Measurements from ENCODE around the gene SAMSN1. TPM values are rescaled to one million over a fixed set of nuclear protein-coding genes. Genes with fewer than 3 reads are reported as not detected.

The SAMSN1 gene
- total and polyA plus RNA-seq, 12 donors = 0.28 to 12.8 (median 1.6) TPM

DNA sequence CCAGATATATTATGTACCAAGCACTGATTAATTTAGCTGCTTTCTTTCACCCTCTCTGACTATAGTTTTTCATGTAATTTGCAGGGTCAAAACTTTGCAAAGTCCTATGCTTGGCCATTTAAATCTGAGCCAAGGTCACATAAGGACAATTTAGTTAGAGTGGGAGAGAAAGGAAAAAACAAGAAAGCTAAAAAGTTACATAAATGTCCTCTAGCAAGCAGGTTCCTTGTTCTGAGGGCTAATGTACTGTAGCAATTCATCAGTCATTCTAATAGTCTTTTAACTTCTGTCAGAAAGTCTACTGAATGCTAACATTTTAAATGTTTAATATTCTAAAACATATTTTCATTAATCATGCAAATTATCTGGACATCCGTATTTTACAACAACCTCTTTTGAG lies 68.3 kb downstream of the SAMSN1 start:
- H3K4me3 ChIP-seq = no peak overlapping the region
- H3K36me3 ChIP-seq = no peaks in the 10 kb centered on the region
- ATAC-seq (peak in 1 of 8 donors; percentile 41), DNase-seq (no peak)
- peaks cover 0 to 36% (median 0%) of the 10 kb centered on the region in 9 donors for H3K4me1 ChIP-seq
- 58 to 68% methylated on average over 1 of the region's 1 CpG for WGBS, 2 donors
- TF ChIP-seq, protein P1, sequence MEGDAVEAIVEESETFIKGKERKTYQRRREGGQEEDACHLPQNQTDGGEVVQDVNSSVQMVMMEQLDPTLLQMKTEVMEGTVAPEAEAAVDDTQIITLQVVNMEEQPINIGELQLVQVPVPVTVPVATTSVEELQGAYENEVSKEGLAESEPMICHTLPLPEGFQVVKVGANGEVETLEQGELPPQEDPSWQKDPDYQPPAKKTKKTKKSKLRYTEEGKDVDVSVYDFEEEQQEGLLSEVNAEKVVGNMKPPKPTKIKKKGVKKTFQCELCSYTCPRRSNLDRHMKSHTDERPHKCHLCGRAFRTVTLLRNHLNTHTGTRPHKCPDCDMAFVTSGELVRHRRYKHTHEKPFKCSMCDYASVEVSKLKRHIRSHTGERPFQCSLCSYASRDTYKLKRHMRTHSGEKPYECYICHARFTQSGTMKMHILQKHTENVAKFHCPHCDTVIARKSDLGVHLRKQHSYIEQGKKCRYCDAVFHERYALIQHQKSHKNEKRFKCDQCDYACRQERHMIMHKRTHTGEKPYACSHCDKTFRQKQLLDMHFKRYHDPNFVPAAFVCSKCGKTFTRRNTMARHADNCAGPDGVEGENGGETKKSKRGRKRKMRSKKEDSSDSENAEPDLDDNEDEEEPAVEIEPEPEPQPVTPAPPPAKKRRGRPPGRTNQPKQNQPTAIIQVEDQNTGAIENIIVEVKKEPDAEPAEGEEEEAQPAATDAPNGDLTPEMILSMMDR (IDR thresholded peaks at IDR 0.05) = no peak
- H3K27ac ChIP-seq = peak overlapping the region in 1 of 10 donors; percentile 33
- H3K9me3 ChIP-seq = no peaks in the 10 kb centered on the region
- H3K27me3 ChIP-seq = no peaks in the 10 kb centered on the region
- intact Hi-C loops (cut with DNase I) = no loop called here

DNA sequence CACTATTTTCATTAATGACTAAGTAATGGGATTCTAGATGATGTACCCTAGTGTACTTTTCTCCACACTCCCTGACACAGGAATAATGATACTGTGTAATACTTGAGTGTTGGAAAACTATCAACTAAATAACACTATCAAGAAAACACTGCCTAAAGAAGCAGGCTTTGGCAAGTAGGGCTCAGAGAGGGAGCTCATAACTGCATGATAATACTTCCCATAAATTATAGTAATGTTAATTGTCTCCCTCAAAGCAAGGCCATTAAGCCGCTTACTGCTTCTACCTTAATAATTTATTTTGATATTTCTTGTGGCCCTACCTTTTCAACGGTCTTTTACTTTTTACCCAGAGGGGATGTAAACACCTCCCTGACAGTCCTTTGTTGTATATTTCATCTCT lies 69.0 kb downstream of the SAMSN1 start:
- WGBS, 2 donors = 93 to 98% methylated on average over 2 of the region's 2 CpGs
- Histone ChIP-seq H3K27me3 (no peaks in the 10 kb centered on the region), H3K4me3 (no peak overlapping the region), H3K9me3 (no peaks in the 10 kb centered on the region), H3K36me3 (no peaks in the 10 kb centered on the region), H3K4me1 (peaks cover 0 to 32% (median 0%) of the 10 kb centered on the region in 9 donors), H3K27ac (no peak overlapping the region)
- TF ChIP-seq, protein P1 (IDR thresholded peaks at IDR 0.05) = no peak
- ATAC-seq (no peak), DNase-seq (no peak)
- intact Hi-C loops (cut with DNase I) = no loop called here

DNA sequence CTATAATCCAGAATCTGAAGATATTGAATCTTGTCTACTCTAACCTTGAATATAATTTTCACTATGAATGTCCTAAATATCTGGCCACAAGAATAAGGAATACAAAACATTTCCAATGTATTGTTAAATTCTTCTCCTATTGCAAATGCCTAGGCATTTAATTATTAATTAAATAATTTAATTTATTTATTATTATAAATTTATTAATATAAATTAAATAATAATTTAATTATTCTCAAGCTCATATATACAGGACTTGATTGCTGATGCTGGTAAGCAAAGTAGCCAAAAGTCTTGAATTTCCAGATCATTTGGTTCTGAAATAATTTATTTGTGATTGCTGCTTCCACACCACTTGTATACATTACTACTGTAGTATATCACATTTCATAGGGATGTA lies 71.1 kb downstream of the SAMSN1 start:
- Histone ChIP-seq H3K4me1 (peaks cover 0 to 11% (median 0%) of the 10 kb centered on the region in 9 donors), H3K36me3 (no peaks in the 10 kb centered on the region), H3K27me3 (no peaks in the 10 kb centered on the region), H3K4me3 (no peak overlapping the region), H3K9me3 (no peaks in the 10 kb centered on the region), H3K27ac (no peak overlapping the region)
- DNase-seq (no peak), ATAC-seq (no peak)
- intact Hi-C loops (cut with DNase I) = no loop called here
- TF ChIP-seq, protein P1 (IDR thresholded peaks at IDR 0.05) = no peak

DNA sequence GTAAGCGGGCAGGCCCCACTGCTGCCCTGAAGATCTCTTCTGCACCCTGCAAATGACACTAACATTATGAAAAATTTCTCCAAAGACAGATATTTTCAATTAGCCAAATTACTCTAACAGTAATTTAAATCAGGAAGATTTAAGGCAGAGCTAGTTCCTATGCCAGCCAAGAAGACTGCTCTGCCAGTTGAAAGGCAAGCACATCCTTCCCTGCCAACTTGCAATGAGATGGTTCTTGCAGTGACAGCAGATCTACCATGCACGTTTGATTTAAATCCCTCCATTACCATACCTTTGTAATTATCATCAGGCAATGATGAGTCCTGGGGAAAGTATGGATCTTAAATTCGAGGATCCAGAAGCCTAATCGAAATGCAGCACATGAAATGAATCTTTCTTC lies 76.5 kb downstream of the SAMSN1 start:
- 71 to 73% methylated on average over 4 of the region's 4 CpGs for WGBS, 2 donors
- intact Hi-C loops (cut with DNase I) = no loop called here
- Histone ChIP-seq H3K27ac (no peak overlapping the region), H3K36me3 (no peaks in the 10 kb centered on the region), H3K9me3 (peaks cover 0 to 4% (median 0%) of the 10 kb centered on the region in 11 donors), H3K27me3 (no peaks in the 10 kb centered on the region), H3K4me1 (no peaks in the 10 kb centered on the region), H3K4me3 (no peak overlapping the region)
- DNase-seq (no peak), ATAC-seq (no peak)
- TF ChIP-seq, protein P1 (IDR thresholded peaks at IDR 0.05) = no peak

All from heart right ventricle (tissue), 16 donors.